Esophagus muscularis mucosa (tissue), 4 donors: ENCODE data around the gene KYNU. TPM values are rescaled to one million over a fixed set of nuclear protein-coding genes. Genes with fewer than 3 reads are reported as not detected.
A peak's percentile ranks its signal among the peaks of the same experiment; 100 is the strongest.
"Not testable (repeated sequence)": the region's sequence is repeated elsewhere in the genome, so short reads cannot be mapped to it uniquely, and the experiment has no call there.

Experiments used
- DNase-seq: peaks from one replicate; pipeline ENCODE4 v3.0.0-alpha.2; 2017; ENCODE audit errors: extremely low spot score
- H3K27ac ChIP-seq, 4 donors: fragments of 200-600 bp; sonication (generic); replicated peaks in 1 of 4; 1 replicate in 3 of 4; 2 replicates in 1 of 4; pipeline ENCODE4 v1.5.1; 2016 to 2019; ENCODE audit warnings: mild to moderate bottlenecking in 1 of 4
- H3K27me3 ChIP-seq, 4 donors: fragments of 200-600 bp; sonication (generic); one replicate each; pipeline versions ENCODE4 v1.5.1 to v1.6.0; 2016 to 2019
- H3K36me3 ChIP-seq, 4 donors: fragments of 200-600 bp; sonication (generic); one replicate each; pipeline ENCODE4 v1.5.1; 2016 to 2019
- H3K4me1 ChIP-seq, 4 donors: fragments of 200-600 bp; sonication (generic); one replicate each; pipeline ENCODE4 v1.5.1; 2016 to 2019
- H3K4me3 ChIP-seq, 4 donors: fragments of 200-600 bp; sonication (generic); 1 replicate in 2 of 4; 2 replicates in 2 of 4; pipeline ENCODE4 v1.5.1; 2016 to 2019; ENCODE audit warnings: mild to moderate bottlenecking in 4 of 4, moderate library complexity in 1 of 4
- H3K9me3 ChIP-seq, 4 donors: fragments of 200-600 bp; sonication (generic); 1 replicate in 3 of 4; 2 replicates in 1 of 4; pipeline ENCODE4 v1.5.1; 2016 to 2019
- CTCF ChIP-seq, 3 experiments: fragments of 200-600 bp in 2 of 3; fragments of 450-650 bp in 1 of 3; sonication (generic) in 2 of 3; IDR thresholded peaks; one replicate each; pipeline ENCODE4 v1.5.1; 2017 to 2019; ENCODE audit warnings: antibody characterized with exemption in 3 of 3, mild to moderate bottlenecking in 2 of 3, moderate library complexity in 1 of 3
- EP300 ChIP-seq: sonication (generic); formaldehyde crosslinking; IDR thresholded peaks from one replicate; pipeline ENCODE4 v1.6.1; 2017; ENCODE audit warnings: antibody characterized with exemption
- POLR2A ChIP-seq: fragments of 450-650 bp; IDR thresholded peaks from one replicate; pipeline ENCODE4 v1.6.1; 2017; ENCODE audit warnings: antibody characterized with exemption, moderate library complexity, mild to moderate bottlenecking, low read depth
- POLR2AphosphoS5 ChIP-seq, 2 donors: sonication (generic); formaldehyde crosslinking; IDR thresholded peaks; one replicate each; pipeline ENCODE4 v1.6.1; 2017; ENCODE audit warnings: antibody characterized with exemption in 2 of 2
- WGBS: methylation state at CpG from one replicate; pipeline ENCODE4 v1.1.5; 2018; 5-methylcytosine and 5-hydroxymethylcytosine counted together
- intact Hi-C: fragments of 100-400 bp; cut with DNase I; formaldehyde crosslinking; loops from one replicate; pipeline ENCODE4 v1.15.1; 2023
- total RNA-seq, 4 donors: library from RNA; depleted of rRNA; stranded (reverse); fragments of >200 nt; gene quantifications; one replicate each; pipeline versions ENCODE4 v1.1.0 to v1.2.1, GENCODE V29; 2016

The KYNU gene
- total RNA-seq, 4 donors from 2014 or later, result 1.2 to 9.4 (median 3.9) TPM

- TF ChIP-seq CTCF (IDR thresholded peaks at IDR 0.05) (no peak), EP300 (no peak), POLR2AphosphoS5 (IDR thresholded peaks at IDR 0.05) (no peak), POLR2A (no peak)
- intact Hi-C loops, result no loop called here
- no peaks in the 10 kb centered on the region for H3K27me3 ChIP-seq
- H3K27ac ChIP-seq, result no peak overlapping the region
- H3K4me3 ChIP-seq, result no peak overlapping the region
- no peaks in the 10 kb centered on the region for H3K36me3 ChIP-seq
- H3K4me1 ChIP-seq, result peaks cover 0 to 2% (median 0%) of the 10 kb centered on the region in 4 donors
- no peak for DNase-seq
- H3K9me3 ChIP-seq, result no peaks in the 10 kb centered on the region
- WGBS, result 7% methylated on average over 2 of the region's 2 CpGs
These were observed 13.9 kb upstream of the KYNU start for GRCh38 chr2:142863485-142863961.

GRCh38 chr2:142864605-142865004 is 12.9 kb upstream of the KYNU start:
- H3K4me3 ChIP-seq, DNase-seq, H3K9me3 ChIP-seq, H3K4me1 ChIP-seq, H3K27ac ChIP-seq, H3K36me3 ChIP-seq, H3K27me3 ChIP-seq, intact Hi-C loops: not testable (repeated sequence)
- WGBS, result 92% methylated on average over 2 of the region's 2 CpGs

- H3K4me3 ChIP-seq, result no peak overlapping the region
- DNase-seq, result no peak
- peak overlapping the region in 2 of 4 donors; percentile 13 to 20 for H3K27ac ChIP-seq
- H3K27me3 ChIP-seq, result no peaks in the 10 kb centered on the region
- TF ChIP-seq POLR2A (no peak), CTCF (IDR thresholded peaks at IDR 0.05) (no peak), POLR2AphosphoS5 (IDR thresholded peaks at IDR 0.05) (no peak), EP300 (no peak)
- H3K9me3 ChIP-seq, result no peaks in the 10 kb centered on the region
- H3K36me3 ChIP-seq, result no peaks in the 10 kb centered on the region
- 47% methylated on average over 1 of the region's 1 CpG for WGBS
- H3K4me1 ChIP-seq, result peaks cover 0 to 5% (median 0%) of the 10 kb centered on the region in 4 donors
- intact Hi-C loops, result no loop called here
These were observed 11.5 kb upstream of the KYNU start for GRCh38 chr2:142865924-142866323.

- intact Hi-C loops, result no loop called here
- no peak for TF ChIP-seq CTCF (IDR thresholded peaks at IDR 0.05)
- TF ChIP-seq POLR2AphosphoS5 (IDR thresholded peaks at IDR 0.05), result no peak
- no peak for TF ChIP-seq POLR2A
- no peak for TF ChIP-seq EP300
- Histone ChIP-seq H3K27me3 (no peaks in the 10 kb centered on the region), H3K36me3 (no peaks in the 10 kb centered on the region), H3K4me3 (no peak overlapping the region), H3K27ac (no peak overlapping the region), H3K4me1 (peaks cover 0 to 5% (median 0%) of the 10 kb centered on the region in 4 donors), H3K9me3 (no peaks in the 10 kb centered on the region)
- WGBS, result 90% methylated on average over 2 of the region's 2 CpGs
- DNase-seq, result no peak
These were observed 11.0 kb upstream of the KYNU start for GRCh38 chr2:142866426-142866825.

GRCh38 chr2:142867136-142867535 is 10.3 kb upstream of the KYNU start:
- TF ChIP-seq EP300 (no peak), POLR2AphosphoS5 (IDR thresholded peaks at IDR 0.05) (no peak), POLR2A (no peak), CTCF (IDR thresholded peaks at IDR 0.05) (no peak)
- H3K36me3 ChIP-seq, result no peaks in the 10 kb centered on the region
- intact Hi-C loops, result no loop called here
- no peak overlapping the region for H3K4me3 ChIP-seq
- peaks cover 0 to 5% (median 0%) of the 10 kb centered on the region in 4 donors for H3K4me1 ChIP-seq
- no peaks in the 10 kb centered on the region for H3K9me3 ChIP-seq
- DNase-seq, result no peak
- no peak overlapping the region for H3K27ac ChIP-seq
- WGBS, result 79% methylated on average over 2 of the region's 2 CpGs
- H3K27me3 ChIP-seq, result no peaks in the 10 kb centered on the region
